ENCODE results near the gene TP53BP2. TPM values are rescaled to one million over a fixed set of nuclear protein-coding genes. Genes with fewer than 3 reads are reported as not detected.
A peak's percentile ranks its signal among the peaks of the same experiment; 100 is the strongest.

The TP53BP2 gene
- total RNA-seq, 1 donor: 32.7 TPM

- DNase-seq (ENCODE audit: low read depth): no peak
- TF ChIP-seq CTCF (IDR thresholded peaks at IDR 0.05; ENCODE audit: insufficient read depth, low read length): no peak
Measured at GRCh38 chr1:223852337-223852736, 6.6 kb upstream of the TP53BP2 start.

GRCh38 chr1:223849352-223850254 lies 3.9 kb upstream of the TP53BP2 start:
- no peak for TF ChIP-seq CTCF (IDR thresholded peaks at IDR 0.05; ENCODE audit: insufficient read depth, low read length)
- DNase-seq (ENCODE audit: low read depth): no peak
- no peak overlapping the region for H3K4me3 ChIP-seq (ENCODE audit: low read depth, low read length)

More at GRCh38 chr1:223852337-223852736, 6.6 kb upstream of the TP53BP2 start:
- H3K4me3 ChIP-seq (ENCODE audit: low read depth, low read length): no peak overlapping the region

GRCh38 chr1:223848536-223848935 lies 2.8 kb upstream of the TP53BP2 start:
- no peak for TF ChIP-seq CTCF (IDR thresholded peaks at IDR 0.05; ENCODE audit: insufficient read depth, low read length)

DNA sequence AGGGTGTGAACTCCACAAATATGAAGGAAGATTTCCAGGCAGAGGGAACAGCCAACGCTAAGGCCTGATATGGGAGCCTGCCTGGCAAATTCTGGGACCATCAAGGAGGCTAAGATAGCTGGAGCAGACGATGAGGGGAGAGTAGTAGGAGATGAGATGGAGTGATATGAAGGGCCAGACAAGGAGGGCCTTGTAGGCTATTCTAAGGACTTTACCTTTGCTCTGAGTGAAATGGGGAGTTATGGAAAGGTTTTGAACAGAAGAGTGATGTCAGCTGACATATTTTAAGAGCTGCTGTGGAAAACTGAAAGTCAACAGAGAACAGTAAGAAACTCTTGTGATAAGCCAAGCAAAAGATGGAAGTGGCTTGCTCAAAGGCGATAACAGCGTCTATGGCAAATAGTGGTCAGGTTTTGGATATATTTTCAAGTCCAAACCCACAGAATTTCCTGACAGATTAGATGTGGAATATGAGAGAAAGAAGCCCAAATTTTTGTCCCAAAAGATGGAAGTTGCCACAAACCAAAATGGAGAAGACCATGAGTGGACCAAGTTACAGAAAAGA lies 2.1 kb upstream of the TP53BP2 start:
- H3K4me3 ChIP-seq (ENCODE audit: low read depth, low read length): no peak overlapping the region
- no peak for TF ChIP-seq CTCF (IDR thresholded peaks at IDR 0.05; ENCODE audit: insufficient read depth, low read length)
- no peak for DNase-seq (ENCODE audit: low read depth)

More at GRCh38 chr1:223848536-223848935, 2.8 kb upstream of the TP53BP2 start:
- no peak overlapping the region for H3K4me3 ChIP-seq (ENCODE audit: low read depth, low read length)
- no peak for DNase-seq (ENCODE audit: low read depth)

DNA sequence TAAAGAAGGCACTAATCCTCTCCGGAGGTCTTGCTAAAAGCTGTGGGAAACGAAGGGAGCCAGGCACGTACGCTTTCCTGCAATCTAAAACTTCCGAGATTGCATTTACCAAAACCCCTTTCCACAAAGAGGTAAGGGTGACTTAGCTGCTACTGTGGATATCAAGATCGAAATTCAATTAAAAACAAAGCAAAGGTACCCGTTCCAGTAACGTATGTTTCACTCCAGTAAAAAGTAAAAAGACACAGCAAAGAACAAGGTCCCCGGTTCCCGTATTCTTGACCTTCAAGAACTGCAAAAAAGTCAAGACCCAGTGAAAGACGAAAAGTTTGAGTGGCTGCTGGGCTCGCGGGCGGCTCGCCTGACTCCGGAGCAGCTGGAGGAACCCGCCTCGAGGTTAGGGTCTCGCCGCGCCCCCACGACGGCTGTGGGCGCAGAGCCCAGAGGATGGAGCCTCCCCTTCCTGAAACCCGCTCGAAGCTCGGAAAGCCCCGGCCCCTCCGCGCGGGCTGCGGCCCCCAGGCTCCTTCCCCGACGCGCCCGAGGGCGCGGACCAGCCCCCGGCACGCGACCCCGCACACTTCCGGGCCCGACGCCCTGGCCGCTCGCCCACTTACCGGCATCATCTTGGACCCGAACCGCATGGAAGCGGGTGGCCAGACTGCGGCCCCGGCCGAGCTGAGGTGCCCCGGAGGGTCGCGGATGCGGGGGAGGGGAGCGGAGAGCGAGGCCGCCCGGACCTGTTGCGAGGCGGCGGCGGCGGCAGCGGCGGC lies 524 bp downstream of the TP53BP2 start:
- H3K4me3 ChIP-seq (ENCODE audit: low read depth, low read length): peak overlapping the region; percentile 80
- DNase-seq (ENCODE audit: low read depth): peak; percentile 60
- TF ChIP-seq CTCF (IDR thresholded peaks at IDR 0.05; ENCODE audit: insufficient read depth, low read length): no peak

DNA sequence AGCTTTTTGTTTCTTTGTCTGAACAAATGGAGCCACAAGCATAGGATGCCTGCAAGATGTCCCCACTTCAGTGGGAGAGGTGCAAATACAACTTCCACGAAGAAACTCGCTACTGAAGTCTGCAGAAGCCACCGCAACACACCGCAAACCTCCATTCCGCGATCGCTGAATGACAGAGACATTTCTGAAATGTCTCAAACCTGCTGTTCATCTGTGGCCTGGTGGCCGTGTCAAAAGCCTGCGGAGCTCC lies 1.0 kb downstream of the TP53BP2 start:
- no peak for TF ChIP-seq CTCF (IDR thresholded peaks at IDR 0.05; ENCODE audit: insufficient read depth, low read length)
- peak overlapping the region; percentile 80 for H3K4me3 ChIP-seq (ENCODE audit: low read depth, low read length)
- no peak for DNase-seq (ENCODE audit: low read depth)
